GM12878 (cell line): Measurements from ENCODE around the gene SLC32A1.

Experiments used
- DPF2 ChIP-seq: fragments of 450-650 bp; IDR thresholded peaks from 2 replicates; pipeline ENCODE4 v1.6.1; 2017; ENCODE audit warnings: mild to moderate bottlenecking
- EZH2 ChIP-seq: IDR thresholded peaks from 2 replicates; pipeline ENCODE4 v1.6.1; 2012; ENCODE audit warnings: low read depth, mild to moderate bottlenecking, control low read depth, inconsistent platforms, low read length, borderline replicate concordance; ENCODE audit not compliant: control insufficient read depth
- GABPA ChIP-seq: IDR thresholded peaks from 2 replicates; pipeline ENCODE4 v1.6.1; 2014; ENCODE audit warnings: antibody characterized with exemption, low read depth, mild to moderate bottlenecking, inconsistent platforms
- MYC ChIP-seq: IDR thresholded peaks from 2 replicates; pipeline ENCODE4 v1.6.1; 2011; ENCODE audit warnings: mild to moderate bottlenecking, low read length, moderate library complexity, inconsistent platforms; ENCODE audit not compliant: insufficient read depth, insufficient replicate concordance, insufficient read length, severe bottlenecking
- RB1 ChIP-seq: fragments of 450-650 bp; formaldehyde crosslinking; IDR thresholded peaks from 2 replicates; pipeline ENCODE4 v1.6.1; 2017; ENCODE audit warnings: mild to moderate bottlenecking, borderline replicate concordance
- YY1 ChIP-seq: IDR thresholded peaks from 2 replicates; pipeline ENCODE4 v1.6.1; 2011; ENCODE audit warnings: low read depth, mild to moderate bottlenecking, low read length
- TF ChIP-seq, protein P1 (sequence below), 3 experiments: IDR thresholded peaks in 2 of 3; conservative IDR thresholded peaks in 1 of 3; 2 replicates each; pipeline ENCODE4 v1.5.1; 2011; ENCODE audit warnings: low read depth in 3 of 3, low read length in 3 of 3, mild to moderate bottlenecking in 3 of 3, control low read depth in 2 of 3, moderate library complexity in 2 of 3, inconsistent platforms in 1 of 3, mixed read lengths in 1 of 3; ENCODE audit not compliant: control insufficient read depth in 2 of 3, insufficient read depth in 1 of 3; ENCODE audit errors: extremely low read depth in 1 of 3

DNA sequence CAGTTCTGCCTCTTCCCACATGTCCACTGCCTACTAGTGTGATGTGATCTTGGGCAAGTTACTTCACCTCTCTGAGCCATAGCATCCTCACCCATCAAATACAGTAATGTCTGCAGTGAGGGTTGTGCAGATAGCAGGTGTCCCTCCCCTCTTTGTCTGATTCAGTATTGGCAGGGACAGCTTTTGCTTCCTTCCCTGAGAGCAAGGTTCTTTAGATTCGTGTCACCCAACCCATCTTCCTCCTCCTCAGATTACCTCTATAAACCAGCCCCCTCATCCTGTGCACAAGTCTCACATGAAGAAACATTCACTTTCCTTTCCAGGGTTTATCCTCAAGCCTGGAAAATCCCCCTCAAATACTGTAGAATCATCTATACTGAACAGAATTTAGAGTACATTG is 39.3 kb downstream of the SLC32A1 start:
- TF ChIP-seq RB1: no peak
- no peak for TF ChIP-seq MYC
- TF ChIP-seq, protein P1, sequence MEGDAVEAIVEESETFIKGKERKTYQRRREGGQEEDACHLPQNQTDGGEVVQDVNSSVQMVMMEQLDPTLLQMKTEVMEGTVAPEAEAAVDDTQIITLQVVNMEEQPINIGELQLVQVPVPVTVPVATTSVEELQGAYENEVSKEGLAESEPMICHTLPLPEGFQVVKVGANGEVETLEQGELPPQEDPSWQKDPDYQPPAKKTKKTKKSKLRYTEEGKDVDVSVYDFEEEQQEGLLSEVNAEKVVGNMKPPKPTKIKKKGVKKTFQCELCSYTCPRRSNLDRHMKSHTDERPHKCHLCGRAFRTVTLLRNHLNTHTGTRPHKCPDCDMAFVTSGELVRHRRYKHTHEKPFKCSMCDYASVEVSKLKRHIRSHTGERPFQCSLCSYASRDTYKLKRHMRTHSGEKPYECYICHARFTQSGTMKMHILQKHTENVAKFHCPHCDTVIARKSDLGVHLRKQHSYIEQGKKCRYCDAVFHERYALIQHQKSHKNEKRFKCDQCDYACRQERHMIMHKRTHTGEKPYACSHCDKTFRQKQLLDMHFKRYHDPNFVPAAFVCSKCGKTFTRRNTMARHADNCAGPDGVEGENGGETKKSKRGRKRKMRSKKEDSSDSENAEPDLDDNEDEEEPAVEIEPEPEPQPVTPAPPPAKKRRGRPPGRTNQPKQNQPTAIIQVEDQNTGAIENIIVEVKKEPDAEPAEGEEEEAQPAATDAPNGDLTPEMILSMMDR (IDR thresholded peaks at IDR 0.05 in 2 of 3, conservative IDR thresholded peaks at IDR 0.05 in 1 of 3; ENCODE audit: control insufficient read depth in 2 of 3, extremely low read depth in 1 of 3, insufficient read depth in 1 of 3, low read depth in 3 of 3, low read length in 3 of 3): no peak
- TF ChIP-seq YY1: no peak
- TF ChIP-seq EZH2: no peak
- no peak for TF ChIP-seq DPF2
- TF ChIP-seq GABPA: no peak
